Activated CD4-positive, alpha-beta memory T cell treated with anti-CD3 and anti-CD28 coated beads for 36 hours (primary cell): ENCODE data around the gene SERAC1. TPM values are rescaled to one million over a fixed set of nuclear protein-coding genes. Genes with fewer than 3 reads are reported as not detected.

ENCODE experiments used
- CTCF ChIA-PET: fragments of 350-600 bp; sonication (Branson Sonifier 250); formaldehyde crosslinking; loops from one replicate; lab custom pipeline; 2021; ENCODE audit warnings: antibody characterized with exemption, inconsistent platforms; lab: Charles Lee
- POLR2A ChIA-PET: fragments of 350-600 bp; sonication (Branson Sonifier 250); formaldehyde crosslinking; loops from one replicate; lab custom pipeline; 2021; ENCODE audit warnings: antibody characterized with exemption; lab: Charles Lee
- DNase-seq: peaks from one replicate; pipeline ENCODE4 v3.0.0-alpha.2; 2020
- H3K27ac Mint-ChIP-seq: one replicate; pipeline ENCODE4 v1.8.0; 2021; ENCODE audit warnings: mixed read lengths
- H3K27me3 Mint-ChIP-seq: one replicate; pipeline ENCODE4 v1.8.0; 2021; ENCODE audit warnings: mixed read lengths
- H3K36me3 Mint-ChIP-seq: one replicate; pipeline ENCODE4 v1.8.0; 2021; ENCODE audit warnings: mixed read lengths
- H3K4me1 Mint-ChIP-seq: one replicate; pipeline ENCODE4 v1.8.0; 2021; ENCODE audit warnings: low read depth, mixed read lengths
- H3K4me3 Mint-ChIP-seq: one replicate; pipeline ENCODE4 v1.8.0; 2021; ENCODE audit warnings: mild to moderate bottlenecking, mixed read lengths
- H3K9me3 Mint-ChIP-seq: one replicate; pipeline ENCODE4 v1.8.0; 2021; ENCODE audit warnings: mixed read lengths
- intact Hi-C: fragments of 100-400 bp; cut with micrococcal nuclease; formaldehyde crosslinking; loops from one replicate; pipeline ENCODE4 v1.15.1; 2023
- total RNA-seq, 2 experiments: library from RNA; stranded (reverse); gene quantifications; one replicate each; pipeline ENCODE4 v1.2.3, GENCODE V29; 2021

Gene SERAC1
- total RNA-seq, 2 experiments from 2014 or later = 7.8 to 8.9 TPM

DNA sequence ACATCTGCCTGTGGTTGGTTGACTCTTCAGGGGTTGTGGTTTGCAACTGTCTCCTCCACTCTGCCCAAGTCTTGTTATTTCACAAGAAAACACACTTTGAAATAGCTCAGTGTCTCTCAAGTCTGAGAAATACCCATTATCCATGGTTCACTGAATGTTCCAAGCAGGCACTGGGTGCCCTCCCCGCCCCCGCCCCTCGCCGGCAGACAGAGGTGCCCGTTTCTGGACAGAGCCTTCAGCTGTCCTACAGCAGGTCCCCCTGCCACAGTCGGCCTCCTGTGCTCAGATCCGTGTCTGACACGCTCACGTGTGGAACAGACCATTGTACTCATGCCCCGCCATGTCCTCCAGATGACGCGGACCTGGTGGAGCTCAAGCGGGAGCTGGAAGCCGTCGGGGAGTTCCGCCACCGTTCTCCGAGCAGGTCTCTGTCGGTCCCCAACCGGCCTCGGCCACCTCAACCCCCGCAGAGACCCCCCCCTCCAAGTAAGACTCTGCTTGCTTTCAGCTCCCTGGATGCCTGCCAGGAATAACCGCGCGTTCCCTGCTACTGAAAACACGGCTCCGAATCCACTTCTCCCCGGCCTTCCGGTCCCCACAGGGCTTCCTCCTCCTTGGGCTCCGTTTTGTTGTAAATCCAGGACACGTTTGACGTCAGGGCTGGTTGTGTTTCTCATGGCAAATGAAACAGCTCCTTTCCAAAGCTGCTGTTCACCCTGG lies 81.4 kb downstream of the SERAC1 start:
- Mint-ChIP-seq H3K36me3 (peaks cover 40% of the 10 kb centered on the region), H3K27ac (no peak overlapping the region), H3K27me3 (no peaks in the 10 kb centered on the region), H3K4me3 (no peak overlapping the region), H3K9me3 (no peaks in the 10 kb centered on the region), H3K4me1 (no peaks in the 10 kb centered on the region)
- intact Hi-C loops = no loop called here
- no peak for DNase-seq
- ChIA-PET CTCF (no interaction called here), POLR2A (no interaction called here)

DNA sequence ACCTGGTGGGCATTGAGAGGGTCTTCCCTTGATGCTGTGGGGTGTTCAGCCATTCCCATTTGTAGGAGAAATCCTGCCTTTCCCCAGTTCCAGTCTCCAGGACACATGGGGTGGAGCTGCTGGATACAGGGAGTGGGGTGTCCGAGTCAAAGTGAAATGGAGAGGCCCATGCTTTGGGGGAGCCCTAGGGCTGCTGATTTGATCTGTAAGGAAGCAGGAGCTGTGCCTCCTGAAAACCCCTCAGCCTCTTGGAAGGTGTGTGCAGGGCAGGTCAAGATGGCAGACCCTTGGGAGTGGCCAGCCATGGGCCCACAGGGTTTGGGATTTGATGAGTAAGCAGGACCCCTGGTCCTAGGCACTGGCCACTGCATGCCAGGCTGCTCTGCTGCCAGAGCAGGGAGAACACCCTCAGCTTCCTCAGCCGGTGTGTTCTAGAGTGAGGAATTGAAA lies 82.0 kb downstream of the SERAC1 start:
- H3K36me3 Mint-ChIP-seq = peaks cover 43% of the 10 kb centered on the region

DNA sequence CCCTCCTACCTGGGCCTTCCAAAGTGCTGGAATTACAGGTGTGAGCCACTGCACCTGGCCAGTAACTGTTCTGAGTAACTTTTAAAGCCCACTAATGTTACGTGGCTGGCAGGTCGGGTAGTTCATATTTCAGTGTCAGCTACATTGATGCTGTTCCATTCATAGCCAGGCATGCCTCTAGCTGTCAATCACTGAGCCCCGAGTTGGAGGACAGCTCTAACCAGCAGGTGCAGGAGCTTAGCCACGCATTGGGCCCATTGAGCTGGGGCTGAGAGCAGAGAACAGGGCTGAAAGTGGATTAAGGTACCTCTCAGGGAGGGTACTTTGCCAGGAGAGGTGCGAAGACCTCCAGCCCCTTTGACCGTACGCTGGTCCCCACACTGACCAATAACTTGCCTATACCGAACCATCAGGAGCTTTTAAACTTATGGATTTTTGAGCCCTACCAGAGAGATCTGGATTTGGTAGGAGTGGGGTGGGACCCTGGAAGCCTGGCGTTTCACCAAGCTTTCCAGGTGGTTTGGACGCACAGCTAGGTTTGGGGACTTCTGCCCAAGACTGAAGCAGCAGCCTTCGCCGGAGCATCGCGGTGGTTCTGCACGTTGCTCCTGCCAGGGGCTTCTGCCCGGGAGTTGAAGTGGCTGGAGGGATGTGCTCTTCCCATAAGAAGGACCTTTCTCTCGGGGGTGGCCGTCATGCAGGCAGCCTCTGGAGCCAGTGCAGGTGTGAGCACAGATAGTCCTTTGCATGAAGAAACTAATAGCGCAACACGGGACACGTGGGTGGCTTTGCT lies 82.6 kb downstream of the SERAC1 start:
- no peaks in the 10 kb centered on the region for H3K9me3 Mint-ChIP-seq
- no peak overlapping the region for H3K4me3 Mint-ChIP-seq
- DNase-seq = no peak
- no peaks in the 10 kb centered on the region for H3K27me3 Mint-ChIP-seq
- CTCF ChIA-PET = no interaction called here
- H3K27ac Mint-ChIP-seq = no peak overlapping the region
- POLR2A ChIA-PET = interaction anchor here (0.6 kb wide), 1 partner anchor 58 kb away, joined by 3 read pairs; no protein-coding TSS in a partner anchor
- H3K36me3 Mint-ChIP-seq = peaks cover 47% of the 10 kb centered on the region
- intact Hi-C loops = no loop called here
- no peaks in the 10 kb centered on the region for H3K4me1 Mint-ChIP-seq

More for the DNA sequence above, 82.0 kb downstream of the SERAC1 start:
- no peaks in the 10 kb centered on the region for H3K27me3 Mint-ChIP-seq
- H3K4me3 Mint-ChIP-seq = no peak overlapping the region
- intact Hi-C loops = no loop called here
- CTCF ChIA-PET = no interaction called here
- H3K4me1 Mint-ChIP-seq = no peaks in the 10 kb centered on the region
- H3K9me3 Mint-ChIP-seq = no peaks in the 10 kb centered on the region
- POLR2A ChIA-PET = no interaction called here
- H3K27ac Mint-ChIP-seq = no peak overlapping the region
- DNase-seq = no peak

DNA sequence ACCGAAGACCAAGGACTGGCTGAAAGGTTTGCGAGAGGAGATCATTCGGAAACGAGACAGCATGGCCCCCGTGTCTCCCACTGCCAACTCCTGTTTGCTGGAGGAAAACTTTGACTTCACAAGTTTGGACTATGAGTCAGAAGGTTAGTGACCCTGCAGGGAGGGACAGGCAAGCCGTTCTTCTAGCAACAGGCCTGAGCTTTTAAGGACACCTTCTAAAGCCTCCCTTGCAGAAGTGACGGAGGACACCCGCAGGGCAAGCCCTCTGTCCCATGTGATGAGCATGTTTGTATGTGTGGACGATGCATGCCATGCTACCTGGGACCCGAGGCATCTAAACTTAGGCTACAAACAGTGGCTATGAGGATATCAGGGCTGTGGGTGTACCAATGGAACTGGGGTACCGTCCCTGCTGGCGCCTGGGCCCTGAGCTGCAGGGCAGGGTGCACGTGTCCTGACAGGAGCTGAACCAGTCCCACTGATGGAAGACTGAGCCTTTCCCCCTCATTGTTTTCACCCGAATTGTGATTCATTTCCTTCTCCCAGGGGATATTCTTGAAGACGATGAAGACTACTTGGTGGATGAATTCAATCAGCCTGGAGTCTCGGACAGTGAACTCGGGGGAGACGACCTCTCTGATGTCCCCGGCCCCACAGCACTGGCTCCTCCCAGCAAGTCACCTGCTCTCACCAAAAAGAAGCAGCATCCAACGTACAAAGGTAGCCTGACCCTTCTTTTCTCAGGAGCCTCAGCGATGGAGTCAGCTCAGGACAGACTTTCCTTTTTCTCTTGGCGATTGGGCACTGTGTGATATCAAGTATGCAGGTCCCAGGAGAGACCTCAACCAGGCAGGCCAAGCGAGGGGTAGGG lies 84.4 kb downstream of the SERAC1 start:
- CTCF ChIA-PET = interaction anchor here (1.1 kb wide), 1 partner anchor 11 kb away, joined by 7 read pairs; no protein-coding TSS in a partner anchor
- intact Hi-C loops = no loop called here
- Mint-ChIP-seq H3K36me3 (peaks cover 47% of the 10 kb centered on the region), H3K9me3 (no peaks in the 10 kb centered on the region), H3K4me3 (no peak overlapping the region), H3K27ac (no peak overlapping the region), H3K27me3 (no peaks in the 10 kb centered on the region), H3K4me1 (no peaks in the 10 kb centered on the region)
- no peak for DNase-seq
- POLR2A ChIA-PET = no interaction called here

DNA sequence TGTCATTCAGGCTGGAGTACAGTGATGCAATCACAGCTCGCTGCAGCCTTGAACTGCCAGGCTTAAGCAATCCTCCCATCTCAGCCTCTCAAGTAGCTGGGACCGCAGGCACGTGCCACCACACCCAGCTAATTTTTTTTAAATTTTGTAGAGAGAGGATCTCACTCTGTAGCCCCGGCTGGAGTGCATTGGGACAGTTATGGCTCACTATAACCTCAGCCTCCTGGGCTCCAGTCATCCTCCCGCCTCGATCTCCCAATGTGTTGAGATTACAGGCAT lies 86.5 kb downstream of the SERAC1 start:
- Mint-ChIP-seq H3K27ac (no peak overlapping the region), H3K9me3 (no peaks in the 10 kb centered on the region), H3K4me1 (no peaks in the 10 kb centered on the region), H3K27me3 (no peaks in the 10 kb centered on the region), H3K36me3 (peaks cover 42% of the 10 kb centered on the region), H3K4me3 (no peak overlapping the region)
- DNase-seq = no peak
- intact Hi-C loops = no loop called here
- CTCF ChIA-PET = interaction anchor here (1.0 kb wide), 1 partner anchor 9 kb away, joined by 3 read pairs; no protein-coding TSS in a partner anchor
- POLR2A ChIA-PET = no interaction called here

DNA sequence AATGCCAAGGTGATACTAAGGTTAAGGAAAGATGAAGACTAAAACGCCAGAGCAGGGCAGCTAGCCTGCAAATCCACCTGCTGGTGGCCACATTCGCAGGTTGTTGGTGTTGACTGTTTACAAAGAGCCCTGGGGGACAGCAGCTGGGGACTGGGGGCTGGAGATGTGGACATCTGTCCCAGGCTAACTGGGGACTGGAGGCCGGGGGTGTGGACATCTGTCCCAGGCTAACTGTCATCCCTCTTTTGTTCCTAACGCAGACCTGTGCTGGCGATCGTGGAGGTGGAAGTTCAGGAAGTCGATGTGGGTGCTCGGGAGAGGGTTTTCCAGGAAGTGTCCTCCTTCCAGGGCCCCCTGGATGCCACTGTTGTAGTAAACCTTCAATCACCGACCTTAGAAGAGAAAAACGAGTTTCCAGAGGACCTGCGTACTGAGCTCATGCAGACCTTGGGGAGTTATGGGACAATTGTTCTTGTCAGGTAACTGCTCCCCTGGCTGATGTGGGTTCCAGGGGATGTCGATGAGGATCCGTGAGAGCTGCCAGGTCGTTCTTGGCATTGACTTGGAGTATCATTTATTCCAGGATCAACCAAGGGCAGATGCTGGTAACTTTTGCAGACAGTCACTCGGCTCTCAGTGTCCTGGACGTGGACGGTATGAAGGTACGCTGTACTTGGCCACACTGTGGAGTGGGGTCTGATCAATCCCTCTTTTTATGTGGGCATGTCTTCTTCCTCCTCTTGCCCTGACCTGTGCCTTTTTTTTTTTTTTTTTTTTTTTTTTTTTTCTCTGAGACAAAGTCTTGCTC lies 87.0 kb downstream of the SERAC1 start:
- no peak for DNase-seq
- peaks cover 44% of the 10 kb centered on the region for H3K36me3 Mint-ChIP-seq
- CTCF ChIA-PET = interaction anchor here (0.8 to 1.0 kb wide), 2 partner anchors 9 kb away, joined by 3 to 5 read pairs; no protein-coding TSS in a partner anchor
- H3K4me1 Mint-ChIP-seq = no peaks in the 10 kb centered on the region
- no peaks in the 10 kb centered on the region for H3K9me3 Mint-ChIP-seq
- H3K27me3 Mint-ChIP-seq = no peaks in the 10 kb centered on the region
- no peak overlapping the region for H3K4me3 Mint-ChIP-seq
- POLR2A ChIA-PET = no interaction called here
- H3K27ac Mint-ChIP-seq = no peak overlapping the region
- intact Hi-C loops = no loop called here

DNA sequence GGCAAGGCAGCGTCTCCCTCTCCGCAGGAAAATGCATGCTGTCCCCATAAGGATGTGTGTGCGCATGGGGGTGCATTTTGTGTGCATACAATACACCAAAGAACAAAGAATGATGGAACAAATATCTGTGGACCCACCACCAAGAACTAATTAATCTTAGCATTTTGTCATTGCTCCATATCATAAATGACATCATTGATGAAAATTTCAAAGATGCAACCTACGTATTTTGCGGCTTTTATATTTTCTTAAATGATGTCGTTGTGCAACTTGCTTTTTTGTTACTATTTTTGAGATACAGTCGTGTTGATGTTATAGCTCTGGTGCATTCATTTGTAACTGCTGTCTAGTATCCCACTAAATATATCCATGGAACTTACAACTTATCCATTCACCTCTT lies 89.7 kb downstream of the SERAC1 start:
- no peak for DNase-seq
- POLR2A ChIA-PET = no interaction called here
- no peaks in the 10 kb centered on the region for H3K4me1 Mint-ChIP-seq
- H3K36me3 Mint-ChIP-seq = peaks cover 41% of the 10 kb centered on the region
- intact Hi-C loops = no loop called here
- no peaks in the 10 kb centered on the region for H3K27me3 Mint-ChIP-seq
- CTCF ChIA-PET = no interaction called here
- H3K4me3 Mint-ChIP-seq = no peak overlapping the region
- no peak overlapping the region for H3K27ac Mint-ChIP-seq
- H3K9me3 Mint-ChIP-seq = no peaks in the 10 kb centered on the region

DNA sequence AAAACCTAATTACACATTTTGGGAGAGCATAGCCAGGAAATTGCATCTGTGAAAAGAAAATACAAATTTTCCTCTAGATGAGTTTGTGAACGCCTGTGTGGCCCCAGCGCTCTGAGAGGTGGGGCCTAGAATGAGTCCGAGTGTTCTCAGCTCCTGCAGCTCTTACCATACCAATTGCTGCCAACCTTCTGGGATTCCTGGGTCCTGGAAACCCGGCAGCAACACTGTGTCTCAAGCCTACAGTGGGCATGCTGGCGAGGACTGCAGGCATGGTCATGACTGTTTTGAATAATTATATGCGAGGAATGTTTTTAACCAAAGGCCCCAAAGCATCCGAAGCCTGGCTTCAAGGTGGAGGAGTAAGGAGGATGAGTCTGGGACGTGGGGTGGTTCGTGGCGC lies 90.4 kb downstream of the SERAC1 start:
- intact Hi-C loops = no loop called here
- Mint-ChIP-seq H3K4me3 (no peak overlapping the region), H3K27me3 (no peaks in the 10 kb centered on the region), H3K9me3 (no peaks in the 10 kb centered on the region), H3K4me1 (no peaks in the 10 kb centered on the region), H3K36me3 (peaks cover 38% of the 10 kb centered on the region), H3K27ac (no peak overlapping the region)
- DNase-seq = no peak
- POLR2A ChIA-PET = no interaction called here
- CTCF ChIA-PET = no interaction called here

DNA sequence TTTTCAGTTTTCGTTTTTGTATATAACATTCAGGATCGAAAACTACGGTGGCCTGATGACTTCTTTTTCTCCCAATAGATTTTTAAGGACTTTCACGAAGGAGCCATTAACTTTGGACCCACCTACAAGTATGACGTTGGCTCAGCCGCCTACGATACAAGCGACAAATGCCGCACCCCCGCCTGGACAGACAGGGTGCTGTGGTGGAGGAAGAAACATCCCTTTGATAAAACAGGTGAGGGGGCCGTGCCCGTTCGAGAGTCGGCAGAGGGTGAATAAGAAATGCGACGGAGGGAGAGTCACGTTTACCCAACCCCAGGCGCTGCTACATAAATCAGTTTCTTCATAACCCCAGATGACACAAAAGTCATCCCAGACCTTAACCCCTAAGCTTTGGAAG lies 91.5 kb downstream of the SERAC1 start:
- H3K27me3 Mint-ChIP-seq = no peaks in the 10 kb centered on the region
- CTCF ChIA-PET = no interaction called here
- intact Hi-C loops = no loop called here
- H3K9me3 Mint-ChIP-seq = no peaks in the 10 kb centered on the region
- H3K27ac Mint-ChIP-seq = no peak overlapping the region
- H3K4me3 Mint-ChIP-seq = no peak overlapping the region
- H3K4me1 Mint-ChIP-seq = peaks cover 6% of the 10 kb centered on the region
- DNase-seq = no peak
- H3K36me3 Mint-ChIP-seq = peaks cover 44% of the 10 kb centered on the region
- POLR2A ChIA-PET = no interaction called here

DNA sequence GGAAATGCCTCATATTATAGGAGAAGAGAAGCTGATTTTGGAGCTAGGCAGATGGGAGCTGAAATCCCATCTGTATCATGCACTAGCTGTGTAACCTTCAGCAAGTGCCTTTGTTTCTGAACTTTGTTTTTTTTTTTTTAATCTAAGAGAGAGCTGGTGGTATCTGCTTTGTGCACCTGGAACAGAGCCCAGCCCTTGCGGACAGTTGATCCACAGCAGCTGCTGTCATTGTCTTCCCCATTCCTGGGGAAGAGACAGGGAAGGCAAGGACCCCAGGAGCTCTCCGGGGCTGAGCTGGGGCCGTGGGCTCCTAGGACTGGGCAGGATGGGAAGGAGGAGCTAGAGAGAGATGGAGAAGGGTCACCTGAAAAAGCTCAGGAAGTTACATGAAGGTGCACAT lies 94.3 kb downstream of the SERAC1 start:
- ChIA-PET CTCF (interaction anchor here (0.6 to 6.0 kb wide), 5 partner anchors 25 to 407 kb away, joined by 3 to 23 read pairs (median 4); partner anchors contain the start of gene SYNJ2), POLR2A (no interaction called here)
- no peak for DNase-seq
- no peaks in the 10 kb centered on the region for H3K27me3 Mint-ChIP-seq
- H3K9me3 Mint-ChIP-seq = no peaks in the 10 kb centered on the region
- H3K27ac Mint-ChIP-seq = no peak overlapping the region
- H3K36me3 Mint-ChIP-seq = peaks cover 44% of the 10 kb centered on the region
- peaks cover 16% of the 10 kb centered on the region for H3K4me1 Mint-ChIP-seq
- no peak overlapping the region for H3K4me3 Mint-ChIP-seq
- intact Hi-C loops = loop anchor here (2.0 to 5.0 kb wide), 2 partner anchors 317 to 761 kb away; no protein-coding TSS in a partner anchor

DNA sequence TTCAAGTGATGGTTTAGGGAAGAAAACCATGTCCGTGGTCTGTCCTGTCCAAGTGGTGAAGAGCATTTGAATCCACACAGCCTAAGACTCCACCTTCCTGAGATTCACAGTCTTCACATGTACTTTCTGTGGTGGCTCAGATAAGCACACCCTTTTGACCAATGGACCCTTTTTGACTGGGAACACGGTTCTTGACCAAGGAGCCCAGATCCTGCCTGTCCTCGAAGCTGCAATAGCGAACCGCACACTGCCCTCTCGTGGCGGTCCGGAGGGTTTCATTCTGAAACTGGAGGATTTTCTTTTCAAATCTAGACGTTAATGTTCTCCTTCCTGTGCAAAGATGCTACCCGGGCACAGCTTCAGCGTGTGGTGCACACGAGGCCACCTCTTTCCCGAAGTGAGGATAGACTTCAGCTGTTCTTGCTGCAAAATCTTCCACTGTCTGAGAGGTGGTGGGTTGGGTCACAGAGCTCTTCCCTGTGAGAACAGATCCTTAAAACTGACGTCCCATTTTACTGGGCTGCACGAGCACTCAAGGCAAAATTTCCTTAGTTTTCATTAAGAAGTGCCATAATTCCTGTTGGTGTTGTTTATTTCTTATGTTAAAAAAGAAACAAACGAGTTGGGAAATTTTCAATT lies 95.9 kb downstream of the SERAC1 start:
- Mint-ChIP-seq H3K27me3 (no peaks in the 10 kb centered on the region), H3K4me1 (peaks cover 23% of the 10 kb centered on the region), H3K27ac (peak overlapping the region; percentile 64), H3K4me3 (no peak overlapping the region), H3K9me3 (no peaks in the 10 kb centered on the region), H3K36me3 (peaks cover 40% of the 10 kb centered on the region)
- DNase-seq = peak; percentile 80
- intact Hi-C loops = loop anchor here (1.0 to 5.0 kb wide), 5 partner anchors 46 to 760 kb away; no protein-coding TSS in a partner anchor
- POLR2A ChIA-PET = interaction anchor here (0.6 kb wide), 1 partner anchor 347 kb away, joined by 3 read pairs; no protein-coding TSS in a partner anchor
- CTCF ChIA-PET = interaction anchor here (0.5 to 6.0 kb wide), 47 partner anchors 9 to 757 kb away, joined by 3 to 27 read pairs (median 4); partner anchors contain the start of gene SYNJ2
